CD4-positive, alpha-beta T cell treated with Interleukin-2 at 100 ng/mL for 4 hours (primary cell): ENCODE measurements around the gene UNKL.

Experiments
- DNase-seq: peaks from one replicate; pipeline ENCODE4 v3.0.0-alpha.2; 2020; ENCODE audit warnings: low spot score

Gene UNKL

GRCh38 chr16:1401758-1402154 lies 12.7 kb downstream of the UNKL start:
- no peak for DNase-seq

- no peak for DNase-seq
These were observed 13.3 kb downstream of the UNKL start for GRCh38 chr16:1401061-1401757.

GRCh38 chr16:1398826-1399581 lies 15.5 kb downstream of the UNKL start:
- DNase-seq: no peak

- DNase-seq: no peak
These were observed 16.2 kb downstream of the UNKL start for GRCh38 chr16:1398351-1398750.

- DNase-seq: no peak
These were observed 16.7 kb downstream of the UNKL start for GRCh38 chr16:1397779-1398178.

- DNase-seq: no peak
These were observed 19.0 kb downstream of the UNKL start for GRCh38 chr16:1395444-1396031.

- no peak for DNase-seq
These were observed 20.0 kb downstream of the UNKL start for GRCh38 chr16:1394367-1394951.

- no peak for DNase-seq
These were observed 20.8 kb downstream of the UNKL start for GRCh38 chr16:1393613-1394176.

- no peak for DNase-seq
These were observed 21.7 kb downstream of the UNKL start for GRCh38 chr16:1392826-1393225.

GRCh38 chr16:1390239-1390779 lies 24.2 kb downstream of the UNKL start:
- no peak for DNase-seq

GRCh38 chr16:1389762-1390161 lies 24.7 kb downstream of the UNKL start:
- DNase-seq: no peak

- no peak for DNase-seq
These were observed 27.2 kb downstream of the UNKL start for GRCh38 chr16:1387331-1387730.

- DNase-seq: no peak
These were observed 29.3 kb downstream of the UNKL start for GRCh38 chr16:1385232-1385631.

- no peak for DNase-seq
These were observed 30.9 kb downstream of the UNKL start for GRCh38 chr16:1383556-1383955.

- no peak for DNase-seq
These were observed 32.7 kb downstream of the UNKL start for GRCh38 chr16:1381612-1382406.

GRCh38 chr16:1380195-1380594 lies 34.3 kb downstream of the UNKL start:
- DNase-seq: no peak

- peak; percentile 47 for DNase-seq
These were observed 35.0 kb downstream of the UNKL start for GRCh38 chr16:1379304-1380076.

- peak; percentile 71 for DNase-seq
These were observed 35.6 kb downstream of the UNKL start for GRCh38 chr16:1378804-1379303.

GRCh38 chr16:1378087-1378803 lies 36.3 kb downstream of the UNKL start:
- DNase-seq: no peak
